ENCODE data around the gene ENKD1.
"Not testable (repeated sequence)": the region's sequence is repeated elsewhere in the genome, so short reads cannot be mapped to it uniquely, and the experiment has no call there.

Gene ENKD1

GRCh38 chr16:67666559-67667452 is at the start of gene ENKD1, which contains the start of gene C16orf86:
TSS of gene ENKD1 (minus strand) at chr16:67666750. CDS start at chr16:67666442, 308 bp downstream.
TSS of gene C16orf86 (plus strand) at chr16:67666814. CDS start at chr16:67666971, 157 bp downstream.
- no peak for DNase-seq

- DNase-seq, result no peak
Measured at GRCh38 chr16:67716097-67716496, 49.5 kb upstream of the ENKD1 start.

GRCh38 chr16:67714522-67714921 is 48.0 kb upstream of the ENKD1 start:
- no peak for DNase-seq

GRCh38 chr16:67713647-67714273 is 47.2 kb upstream of the ENKD1 start:
- no peak for DNase-seq

- no peak for DNase-seq
Measured at GRCh38 chr16:67710607-67711006, 44.1 kb upstream of the ENKD1 start.

GRCh38 chr16:67709050-67709449 is 42.5 kb upstream of the ENKD1 start:
- DNase-seq, result no peak

- no peak for DNase-seq
Measured at GRCh38 chr16:67708368-67708771, 41.8 kb upstream of the ENKD1 start.

- DNase-seq, result no peak
Measured at GRCh38 chr16:67707790-67708189, 41.2 kb upstream of the ENKD1 start.

GRCh38 chr16:67707210-67707609 is 40.7 kb upstream of the ENKD1 start:
- DNase-seq, result no peak

- no peak for DNase-seq
Measured at GRCh38 chr16:67704110-67704509, 37.6 kb upstream of the ENKD1 start.

- no peak for DNase-seq
Measured at GRCh38 chr16:67703626-67704025, 37.1 kb upstream of the ENKD1 start.

GRCh38 chr16:67702130-67702529 is 35.6 kb upstream of the ENKD1 start:
- no peak for DNase-seq

GRCh38 chr16:67701420-67701819 is 34.9 kb upstream of the ENKD1 start:
- no peak for DNase-seq

- DNase-seq, result no peak
Measured at GRCh38 chr16:67699265-67699664, 32.7 kb upstream of the ENKD1 start.

- no peak for DNase-seq
Measured at GRCh38 chr16:67697422-67698185, 31.1 kb upstream of the ENKD1 start.

GRCh38 chr16:67694611-67695010 is 28.1 kb upstream of the ENKD1 start:
- no peak for DNase-seq

- DNase-seq, result not testable (repeated sequence)
Measured at GRCh38 chr16:67693517-67694285, 27.2 kb upstream of the ENKD1 start.

GRCh38 chr16:67685388-67686112 is 19.0 kb upstream of the ENKD1 start:
- no peak for DNase-seq

- no peak for DNase-seq
Measured at GRCh38 chr16:67683767-67684166, 17.2 kb upstream of the ENKD1 start.

GRCh38 chr16:67679935-67680897 is 13.7 kb upstream of the ENKD1 start:
- no peak for DNase-seq
